ENCODE measurements around the gene WFDC8.

Gene WFDC8

DNA sequence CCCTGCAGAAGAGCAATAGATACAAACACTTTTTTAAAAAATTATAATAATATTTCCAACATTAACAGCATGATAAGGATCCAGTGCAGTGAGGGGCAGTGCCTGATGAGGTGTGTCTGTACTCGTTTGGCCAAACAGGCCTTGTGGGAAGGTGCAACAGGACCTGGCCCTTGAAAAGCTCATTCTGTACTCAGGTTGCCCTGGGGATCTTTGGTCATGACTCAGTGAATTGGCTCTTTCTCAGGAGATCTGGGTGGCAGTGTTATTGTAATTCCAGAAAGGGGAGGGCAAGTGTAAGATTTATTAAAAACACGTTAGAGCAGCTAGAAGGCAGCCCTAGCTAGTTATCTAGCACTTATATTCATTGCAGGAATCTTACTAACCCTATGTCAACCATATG, 60.8 kb downstream of the WFDC8 start:
- Mint-ChIP-seq H3K27me3 (peaks cover 26% of the 10 kb centered on the region), H3K27ac (no peak overlapping the region), H3K4me3 (no peak overlapping the region), H3K36me3 (no peaks in the 10 kb centered on the region), H3K9me3 (no peaks in the 10 kb centered on the region), H3K4me1 (no peaks in the 10 kb centered on the region)
- ATAC-seq = no peak

DNA sequence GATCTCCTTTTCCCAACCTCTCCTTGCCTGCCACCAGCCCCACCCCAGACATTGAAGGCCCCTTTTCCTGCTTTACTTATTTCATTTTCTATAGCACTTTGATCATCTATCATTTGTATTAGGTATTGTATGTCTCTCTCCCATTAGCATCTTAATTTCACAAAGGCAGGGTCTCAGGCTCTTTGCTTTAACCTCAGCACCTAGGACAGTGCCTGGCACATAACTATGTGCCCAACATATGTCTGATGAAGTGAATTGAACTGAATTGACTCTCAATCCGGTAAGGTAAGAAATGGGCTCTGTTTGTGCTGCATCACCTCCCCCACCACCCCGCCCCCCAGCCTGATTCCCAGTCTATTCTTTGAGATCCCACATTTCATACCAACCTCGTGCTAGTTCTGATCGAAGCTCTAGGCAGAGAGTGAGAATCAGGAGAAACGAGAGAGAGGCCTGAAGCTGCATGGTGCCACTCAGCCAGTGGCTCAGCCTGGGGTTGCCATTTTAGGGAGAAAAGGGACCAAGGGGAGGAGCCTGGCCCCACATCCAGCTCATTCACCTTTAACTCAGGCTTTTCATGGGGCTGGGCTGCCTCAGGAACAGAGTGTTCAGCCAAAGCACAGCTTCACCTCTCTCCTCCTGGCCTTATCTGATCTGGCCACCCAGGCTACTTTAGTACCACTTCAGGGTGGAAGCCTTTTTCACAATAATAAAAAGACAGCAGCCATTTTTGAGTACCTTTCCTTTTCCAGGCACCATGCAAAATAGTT, 63.8 kb downstream of the WFDC8 start, which contains the start of gene SPINT3:
SPINT3 (minus strand) TSS at position 476 of the 767 bp plus-strand sequence; CDS start at position 462, 14 bp downstream.
- H3K27me3 Mint-ChIP-seq = peaks cover 31% of the 10 kb centered on the region
- no peak within 1 kb of the TSS for H3K4me3 Mint-ChIP-seq
- no peak within 1 kb of the TSS for H3K27ac Mint-ChIP-seq
- no peak for ATAC-seq
- H3K4me1 Mint-ChIP-seq = no peaks in the 10 kb centered on the region
- no peaks in the 10 kb centered on the region for H3K9me3 Mint-ChIP-seq
- H3K36me3 Mint-ChIP-seq = no peaks in the 10 kb centered on the region

- no peaks in the 10 kb centered on the region for H3K36me3 Mint-ChIP-seq
- no peak for ATAC-seq
- no peak overlapping the region for H3K27ac Mint-ChIP-seq
- H3K9me3 Mint-ChIP-seq = no peaks in the 10 kb centered on the region
- H3K27me3 Mint-ChIP-seq = peaks cover 52% of the 10 kb centered on the region
- H3K4me1 Mint-ChIP-seq = peaks cover 20% of the 10 kb centered on the region
- H3K4me3 Mint-ChIP-seq = no peak overlapping the region
Observed at GRCh38 chr20:45510242-45510862, 68.7 kb downstream of the WFDC8 start.

DNA sequence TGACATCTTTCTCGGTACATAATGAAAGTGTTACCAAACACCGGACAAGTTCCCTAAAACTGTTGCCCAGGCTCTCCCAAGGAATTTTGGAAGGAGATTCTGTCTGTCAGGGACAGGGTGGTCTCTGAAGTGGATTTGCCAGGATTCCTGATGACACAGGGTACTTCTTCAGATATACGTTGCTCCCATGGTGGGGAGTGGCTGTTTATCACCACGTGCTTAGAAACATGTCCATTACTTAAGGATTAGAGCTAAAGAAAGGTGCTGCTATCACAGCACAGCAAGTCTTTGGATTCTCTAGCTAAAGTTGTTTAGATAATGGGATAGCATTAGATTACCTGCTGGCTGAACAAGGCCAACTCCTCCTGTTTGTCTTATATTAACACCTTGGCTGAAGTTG, 70.0 kb downstream of the WFDC8 start:
- Mint-ChIP-seq H3K36me3 (no peaks in the 10 kb centered on the region), H3K27me3 (peaks cover 57% of the 10 kb centered on the region), H3K27ac (no peak overlapping the region), H3K4me3 (no peak overlapping the region), H3K9me3 (no peaks in the 10 kb centered on the region), H3K4me1 (peaks cover 20% of the 10 kb centered on the region)
- ATAC-seq = no peak

DNA sequence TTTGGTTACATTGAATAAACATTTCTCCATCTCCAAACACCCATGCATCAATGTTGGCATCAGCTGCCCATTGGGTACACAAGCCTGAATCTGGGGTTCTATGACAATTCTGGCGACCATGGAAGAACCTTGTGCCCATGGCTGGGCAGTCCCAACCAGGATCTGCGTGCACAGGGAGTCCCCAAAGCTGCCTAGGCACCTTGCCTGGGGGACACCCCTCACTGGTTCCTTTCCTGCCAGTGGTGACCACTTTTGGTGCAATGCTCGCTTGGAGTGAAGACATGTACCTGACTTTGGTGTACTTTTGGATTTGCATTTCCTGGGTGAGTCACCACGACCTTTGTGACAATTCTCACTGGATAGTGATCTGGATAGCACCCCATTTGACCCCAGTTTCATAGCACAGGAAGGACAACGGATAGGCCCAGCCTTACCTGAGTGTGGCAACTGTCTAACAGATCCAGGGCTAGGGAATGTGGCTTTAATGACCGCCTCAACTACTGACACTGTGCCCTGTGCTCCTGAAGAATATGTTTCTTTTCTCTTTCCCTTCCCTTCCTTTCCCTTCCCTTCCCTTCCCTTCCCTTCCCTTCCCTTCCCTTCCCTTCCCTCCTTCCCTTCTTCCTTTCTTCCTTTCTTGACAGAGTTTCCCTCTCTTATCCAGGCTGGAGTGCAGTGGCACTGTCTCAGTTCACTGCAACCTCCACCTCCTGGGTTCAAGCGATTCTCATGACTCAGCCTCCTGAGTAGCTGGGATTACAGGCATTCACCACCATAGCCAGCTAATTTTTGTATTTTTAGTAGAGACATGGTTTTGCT, 70.8 kb downstream of the WFDC8 start:
- H3K9me3 Mint-ChIP-seq = no peaks in the 10 kb centered on the region
- peaks cover 63% of the 10 kb centered on the region for H3K27me3 Mint-ChIP-seq
- no peak overlapping the region for H3K4me3 Mint-ChIP-seq
- no peak overlapping the region for H3K27ac Mint-ChIP-seq
- no peak for ATAC-seq
- no peaks in the 10 kb centered on the region for H3K36me3 Mint-ChIP-seq
- H3K4me1 Mint-ChIP-seq = peaks cover 20% of the 10 kb centered on the region

- Mint-ChIP-seq H3K4me3 (no peak overlapping the region), H3K27me3 (peaks cover 63% of the 10 kb centered on the region), H3K4me1 (peaks cover 20% of the 10 kb centered on the region), H3K27ac (no peak overlapping the region), H3K9me3 (no peaks in the 10 kb centered on the region), H3K36me3 (no peaks in the 10 kb centered on the region)
- peak; percentile 78 for ATAC-seq
Observed at GRCh38 chr20:45507011-45507820, 71.9 kb downstream of the WFDC8 start.

DNA sequence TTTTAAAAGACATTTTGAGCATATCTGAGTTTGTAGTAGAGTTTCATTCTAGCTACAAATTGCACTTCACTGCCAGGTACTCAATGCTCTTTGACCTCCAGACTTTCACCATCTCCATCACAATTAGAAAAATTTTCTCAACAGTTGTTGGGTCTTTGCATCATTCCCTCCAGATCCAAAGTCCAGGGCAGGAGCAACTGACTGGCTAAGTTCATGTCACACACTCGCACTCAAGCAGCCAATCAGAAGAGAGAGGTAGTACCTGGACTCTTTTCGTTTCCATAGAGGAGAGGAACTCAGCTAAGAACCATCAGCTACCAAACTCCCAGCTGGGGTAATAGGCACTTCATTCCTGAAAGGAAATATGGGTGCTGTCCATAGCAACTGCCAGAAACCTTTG, 72.7 kb downstream of the WFDC8 start:
- H3K36me3 Mint-ChIP-seq = no peaks in the 10 kb centered on the region
- H3K27ac Mint-ChIP-seq = no peak overlapping the region
- no peak for ATAC-seq
- peaks cover 60% of the 10 kb centered on the region for H3K27me3 Mint-ChIP-seq
- no peaks in the 10 kb centered on the region for H3K9me3 Mint-ChIP-seq
- H3K4me1 Mint-ChIP-seq = peaks cover 20% of the 10 kb centered on the region
- no peak overlapping the region for H3K4me3 Mint-ChIP-seq

GRCh38 chr20:45503403-45503802, 75.7 kb downstream of the WFDC8 start:
- no peak overlapping the region for H3K27ac Mint-ChIP-seq
- peaks cover 15% of the 10 kb centered on the region for H3K4me1 Mint-ChIP-seq
- H3K27me3 Mint-ChIP-seq = peaks cover 62% of the 10 kb centered on the region

GRCh38 chr20:45502561-45502960, 76.5 kb downstream of the WFDC8 start:
- no peak overlapping the region for H3K27ac Mint-ChIP-seq
- no peak overlapping the region for H3K4me3 Mint-ChIP-seq
- peaks cover 54% of the 10 kb centered on the region for H3K27me3 Mint-ChIP-seq
- ATAC-seq = no peak
- peaks cover 8% of the 10 kb centered on the region for H3K4me1 Mint-ChIP-seq
- no peaks in the 10 kb centered on the region for H3K9me3 Mint-ChIP-seq
- no peaks in the 10 kb centered on the region for H3K36me3 Mint-ChIP-seq

More at GRCh38 chr20:45503403-45503802, 75.7 kb downstream of the WFDC8 start:
- Mint-ChIP-seq H3K9me3 (no peaks in the 10 kb centered on the region), H3K36me3 (no peaks in the 10 kb centered on the region), H3K4me3 (no peak overlapping the region)
- no peak for ATAC-seq

Measured in stimulated activated memory B cell treated with anti-CD40 and anti-IgM and Interleukin-4, amounts not matched to agents 10 μg/mL and 1 μg/mL and 100 μg/mL, for 72 hours (primary cell).